Natural killer cell (primary cell): Measurements from ENCODE around the gene NTNG2. TPM values are rescaled to one million over a fixed set of nuclear protein-coding genes. Genes with fewer than 3 reads are reported as not detected.

Experiments used
- ATAC-seq, 3 donors: fragments of 150-1000 bp in 2 of 3; fragments of 200-7000 bp in 1 of 3; cut with Tn5 transposase; 1 replicate in 1 of 3; 2 replicates in 2 of 3; pipeline ENCODE4 v1.10.0; 2021; ENCODE audit warnings: mild to moderate bottlenecking in 2 of 3, moderate library complexity in 2 of 3
- DNase-seq, 2 donors: peaks; one replicate each; pipeline versions ENCODE4 v3.0.0 to v3.0.0-alpha.2; 2013 to 2021; ENCODE audit warnings: mixed read lengths in 1 of 2
- H3K27ac ChIP-seq: one replicate; pipeline ENCODE4 v1.5.1; 2013; ENCODE audit warnings: mild to moderate bottlenecking, low read length
- H3K27me3 ChIP-seq: one replicate; pipeline ENCODE4 v1.6.1; 2013; ENCODE audit warnings: low read length; ENCODE audit not compliant: control insufficient read depth, insufficient read depth
- H3K36me3 ChIP-seq: one replicate; pipeline ENCODE4 v1.6.1; 2013; ENCODE audit warnings: low read length; ENCODE audit not compliant: control insufficient read depth, insufficient read depth
- H3K4me1 ChIP-seq: one replicate; pipeline ENCODE4 v1.6.1; 2013; ENCODE audit warnings: low read length; ENCODE audit not compliant: control insufficient read depth, insufficient read depth
- H3K4me3 ChIP-seq: one replicate; pipeline ENCODE4 v1.5.1; 2013; ENCODE audit warnings: low read length
- H3K9me3 ChIP-seq: one replicate; pipeline ENCODE4 v1.6.1; 2013; ENCODE audit warnings: low read length; ENCODE audit not compliant: control insufficient read depth, insufficient read depth
- H3K27ac Mint-ChIP-seq, 2 donors: one replicate each; pipeline ENCODE4 v1.8.0; 2022; ENCODE audit warnings: mild to moderate bottlenecking in 2 of 2, mixed read lengths in 2 of 2, moderate library complexity in 1 of 2
- H3K27me3 Mint-ChIP-seq, 2 donors: one replicate each; pipeline ENCODE4 v1.8.0; 2022; ENCODE audit warnings: low read depth in 2 of 2, mixed read lengths in 2 of 2
- H3K36me3 Mint-ChIP-seq: one replicate; pipeline ENCODE4 v1.8.0; 2022; ENCODE audit warnings: mixed read lengths
- H3K4me1 Mint-ChIP-seq, 2 donors: one replicate each; pipeline ENCODE4 v1.8.0; 2022; ENCODE audit warnings: mixed read lengths in 2 of 2
- H3K4me3 Mint-ChIP-seq: one replicate; pipeline ENCODE4 v1.8.0; 2022; ENCODE audit warnings: mild to moderate bottlenecking, moderate library complexity, mixed read lengths
- H3K9me3 Mint-ChIP-seq, 2 donors: one replicate each; pipeline ENCODE4 v1.8.0; 2022; ENCODE audit warnings: mixed read lengths in 2 of 2
- WGBS: methylation state at CpG from one replicate; pipeline ENCODE4 v1.1.7; 2013; ENCODE audit warnings: missing lambda C conversion rate; ENCODE audit not compliant: insufficient coverage; 5-methylcytosine and 5-hydroxymethylcytosine counted together
- intact Hi-C: fragments of 100-400 bp; cut with micrococcal nuclease; formaldehyde crosslinking; loops from one replicate; pipeline ENCODE4 v1.14.2; 2022
- total RNA-seq, 4 donors: library from RNA; stranded (reverse); fragments of 120-200 nt in 1 of 4; gene quantifications; one replicate each; pipeline versions ENCODE4 v1.2.3 to v1.2.4, GENCODE V29; 2013 to 2022
- TF ChIP-seq, protein P1 (sequence below): fragments of 200-600 bp; IDR thresholded peaks from one replicate; pipeline ENCODE4 v1.8.0; 2022; ENCODE audit warnings: antibody characterized with exemption

NTNG2 gene
- total RNA-seq, 3 donors from 2014 or later (not counting 1 experiment from before 2014, with no cell fraction given), result 23.4 to 67.2 (median 32.6) TPM

DNA sequence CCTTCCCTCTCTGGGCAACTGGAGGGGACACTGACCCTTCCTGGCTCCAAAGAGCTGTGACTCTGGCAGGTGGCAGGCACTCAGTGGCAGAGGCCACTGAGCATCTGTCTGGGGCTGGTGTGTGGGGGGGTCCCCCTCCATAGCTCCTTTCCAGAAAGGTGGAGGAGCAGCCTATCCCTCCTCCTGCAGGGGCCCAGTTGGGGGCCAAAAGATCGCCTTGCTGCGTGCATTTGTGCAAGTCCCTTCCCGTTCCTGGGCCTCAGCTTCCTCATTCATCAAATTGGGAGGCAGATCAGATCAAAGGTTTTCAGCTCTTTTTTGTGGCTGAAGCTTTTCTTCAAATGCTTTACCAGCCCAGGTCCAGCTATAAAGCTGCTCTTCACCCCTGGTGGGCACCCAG, 77.7 kb downstream of the NTNG2 start:
- peaks cover 3% of the 10 kb centered on the region for H3K27me3 ChIP-seq
- WGBS, result 23% methylated on average over 3 of the region's 3 CpGs
- Mint-ChIP-seq H3K4me1 (peaks cover 10 to 15% of the 10 kb centered on the region in 2 donors), H3K36me3 (no peaks in the 10 kb centered on the region), H3K9me3 (no peaks in the 10 kb centered on the region), H3K27ac (no peak overlapping the region), H3K4me3 (no peak overlapping the region), H3K27me3 (no peaks in the 10 kb centered on the region)
- no peak for ATAC-seq
- H3K36me3 ChIP-seq, result no peaks in the 10 kb centered on the region
- TF ChIP-seq, protein P1, sequence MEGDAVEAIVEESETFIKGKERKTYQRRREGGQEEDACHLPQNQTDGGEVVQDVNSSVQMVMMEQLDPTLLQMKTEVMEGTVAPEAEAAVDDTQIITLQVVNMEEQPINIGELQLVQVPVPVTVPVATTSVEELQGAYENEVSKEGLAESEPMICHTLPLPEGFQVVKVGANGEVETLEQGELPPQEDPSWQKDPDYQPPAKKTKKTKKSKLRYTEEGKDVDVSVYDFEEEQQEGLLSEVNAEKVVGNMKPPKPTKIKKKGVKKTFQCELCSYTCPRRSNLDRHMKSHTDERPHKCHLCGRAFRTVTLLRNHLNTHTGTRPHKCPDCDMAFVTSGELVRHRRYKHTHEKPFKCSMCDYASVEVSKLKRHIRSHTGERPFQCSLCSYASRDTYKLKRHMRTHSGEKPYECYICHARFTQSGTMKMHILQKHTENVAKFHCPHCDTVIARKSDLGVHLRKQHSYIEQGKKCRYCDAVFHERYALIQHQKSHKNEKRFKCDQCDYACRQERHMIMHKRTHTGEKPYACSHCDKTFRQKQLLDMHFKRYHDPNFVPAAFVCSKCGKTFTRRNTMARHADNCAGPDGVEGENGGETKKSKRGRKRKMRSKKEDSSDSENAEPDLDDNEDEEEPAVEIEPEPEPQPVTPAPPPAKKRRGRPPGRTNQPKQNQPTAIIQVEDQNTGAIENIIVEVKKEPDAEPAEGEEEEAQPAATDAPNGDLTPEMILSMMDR, result no peak
- no peaks in the 10 kb centered on the region for H3K9me3 ChIP-seq
- no peak for DNase-seq
- no peak overlapping the region for H3K4me3 ChIP-seq
- peaks cover 32% of the 10 kb centered on the region for H3K4me1 ChIP-seq
- intact Hi-C loops, result loop anchor here (5.0 kb wide), 1 partner anchor 72 kb away; no protein-coding TSS in a partner anchor
- H3K27ac ChIP-seq, result no peak overlapping the region

GRCh38 chr9:132239999-132240840, 78.4 kb downstream of the NTNG2 start:
- peak overlapping the region in 1 of 2 donors; percentile 92 for H3K27ac Mint-ChIP-seq

DNA sequence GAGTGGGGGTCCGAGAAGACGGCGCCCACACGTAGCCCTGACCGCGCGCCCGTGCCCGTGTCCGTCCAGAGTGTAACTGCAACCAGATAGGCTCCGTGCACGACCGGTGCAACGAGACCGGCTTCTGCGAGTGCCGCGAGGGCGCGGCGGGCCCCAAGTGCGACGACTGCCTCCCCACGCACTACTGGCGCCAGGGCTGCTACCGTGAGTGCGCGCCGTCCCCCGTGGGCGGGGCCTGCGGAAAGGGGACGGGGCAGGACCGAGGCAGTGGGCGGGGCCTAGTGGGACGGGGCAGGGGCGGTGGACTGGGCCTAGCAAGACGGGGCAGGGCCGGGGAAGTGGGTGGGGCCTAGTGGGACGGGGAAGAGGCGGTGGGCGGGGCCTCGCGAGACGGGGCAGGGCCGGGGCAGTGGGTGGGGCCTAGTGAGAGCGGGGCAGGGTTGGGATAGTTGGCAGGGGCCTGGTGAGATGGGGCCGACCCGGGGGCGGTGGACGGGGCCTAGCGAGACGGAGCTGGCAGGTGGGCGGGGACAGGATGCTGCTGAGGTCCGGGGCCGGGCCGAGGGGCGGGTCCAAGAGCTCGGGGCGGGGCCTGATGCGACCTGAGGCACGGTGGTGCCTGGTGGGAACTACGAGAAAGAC, 79.1 kb downstream of the NTNG2 start:
- Histone ChIP-seq H3K36me3 (no peaks in the 10 kb centered on the region), H3K4me3 (peak overlapping the region; percentile 57), H3K9me3 (no peaks in the 10 kb centered on the region), H3K27ac (peak overlapping the region; percentile 16), H3K4me1 (peaks cover 32% of the 10 kb centered on the region), H3K27me3 (peaks cover 6% of the 10 kb centered on the region)
- Mint-ChIP-seq H3K4me3 (peak overlapping the region; percentile 91), H3K36me3 (no peaks in the 10 kb centered on the region), H3K4me1 (peaks cover 10 to 15% of the 10 kb centered on the region in 2 donors), H3K27ac (peak overlapping the region in 1 of 2 donors; percentile 92), H3K9me3 (no peaks in the 10 kb centered on the region), H3K27me3 (peaks cover 0 to 4% of the 10 kb centered on the region in 2 donors)
- peak; percentile 83 to 95 (median 88) for ATAC-seq
- peak; percentile 97 to 99 for DNase-seq
- intact Hi-C loops, result loop anchor here (10.0 kb wide), 1 partner anchor 646 kb away; no protein-coding TSS in a partner anchor
- 6% methylated on average over 63 of the region's 63 CpGs for WGBS
- TF ChIP-seq, protein P1, result no peak

More at GRCh38 chr9:132239999-132240840, 78.4 kb downstream of the NTNG2 start:
- TF ChIP-seq, protein P1, result no peak
- Histone ChIP-seq H3K27ac (peak overlapping the region; percentile 6), H3K9me3 (no peaks in the 10 kb centered on the region), H3K36me3 (no peaks in the 10 kb centered on the region), H3K27me3 (peaks cover 3% of the 10 kb centered on the region), H3K4me1 (peaks cover 32% of the 10 kb centered on the region), H3K4me3 (peak overlapping the region; percentile 11)
- no peak for ATAC-seq
- H3K4me3 Mint-ChIP-seq, result peak overlapping the region; percentile 91
- H3K36me3 Mint-ChIP-seq, result no peaks in the 10 kb centered on the region
- WGBS, result 64% methylated on average over 21 of the region's 21 CpGs
- peaks cover 10 to 15% of the 10 kb centered on the region in 2 donors for H3K4me1 Mint-ChIP-seq
- H3K9me3 Mint-ChIP-seq, result no peaks in the 10 kb centered on the region
- intact Hi-C loops, result loop anchor here (5.0 to 10.0 kb wide), 2 partner anchors 73 to 645 kb away; no protein-coding TSS in a partner anchor
- no peak for DNase-seq
- no peaks in the 10 kb centered on the region for H3K27me3 Mint-ChIP-seq
